PC-3 (cell line): Measurements from ENCODE around the gene ADRA2B. TPM values are rescaled to one million over a fixed set of nuclear protein-coding genes. Genes with fewer than 3 reads are reported as not detected.
A peak's percentile ranks its signal among the peaks of the same experiment; 100 is the strongest.

Source experiments
- ATAC-seq: fragments of 200-7000 bp; cut with Tn5 transposase; 2 replicates; pipeline ENCODE4 v1.9.1; 2020; ENCODE audit warnings: mild to moderate bottlenecking, moderate library complexity
- BruUV-seq: library from RNA; stranded (reverse); fragments of 400-500 nt; replicated peaks from 2 replicates; lab custom pipeline; 2021; lab: Mats Ljungman, UMichigan
- CTCF ChIA-PET: fragments of 300-600 bp; sonication (Branson Sonifier 250); formaldehyde crosslinking; loops from one replicate; lab custom pipeline; 2022; ENCODE audit warnings: antibody characterized with exemption; lab: Charles Lee
- POLR2A ChIA-PET: fragments of 300-600 bp; sonication (Branson Sonifier 250); formaldehyde crosslinking; loops from one replicate; lab custom pipeline; 2022; ENCODE audit warnings: antibody characterized with exemption; ENCODE audit not compliant: unreplicated experiment; lab: Charles Lee
- DNase-seq: peaks from one replicate; pipeline ENCODE4 v3.0.0-alpha.2; 2015
- H2AFZ ChIP-seq: fragments of 300-600 bp; sonication (generic); 2 replicates; pipeline ENCODE4 v1.6.0; 2016; ENCODE audit warnings: antibody characterized with exemption, low read length
- H3F3A ChIP-seq: fragments of 300-600 bp; sonication (generic); one replicate; pipeline ENCODE4 v1.6.0; 2017; ENCODE audit warnings: antibody characterized with exemption, low read length, control low read depth, mild to moderate bottlenecking; ENCODE audit not compliant: unreplicated experiment
- H3K27ac ChIP-seq: fragments of 300-600 bp; sonication (generic); 2 replicates; pipeline ENCODE4 v1.5.1; 2016; ENCODE audit warnings: mild to moderate bottlenecking, low read length
- H3K27me3 ChIP-seq: fragments of 300-600 bp; sonication (generic); 2 replicates; pipeline ENCODE4 v1.6.1; 2016; ENCODE audit warnings: low read length, mixed read lengths
- H3K36me3 ChIP-seq: fragments of 300-600 bp; sonication (generic); 2 replicates; pipeline ENCODE4 v1.6.1; 2016; ENCODE audit warnings: low read depth, mixed run types, low read length, mixed read lengths
- H3K4me1 ChIP-seq: fragments of 300-600 bp; sonication (generic); 2 replicates; pipeline ENCODE4 v1.5.1; 2016; ENCODE audit warnings: low read length; ENCODE audit not compliant: insufficient read depth
- H3K4me2 ChIP-seq: fragments of 300-600 bp; sonication (generic); 2 replicates; pipeline ENCODE4 v1.6.0; 2016; ENCODE audit warnings: low read length
- H3K4me3 ChIP-seq: fragments of 300-600 bp; sonication (generic); 2 replicates; pipeline ENCODE4 v1.5.1; 2016; ENCODE audit warnings: mild to moderate bottlenecking, low read length, mixed read lengths
- H3K79me2 ChIP-seq: fragments of 300-600 bp; sonication (generic); 2 replicates; pipeline ENCODE4 v1.6.1; 2017; ENCODE audit warnings: low read length, mixed read lengths
- H3K9ac ChIP-seq: fragments of 300-600 bp; sonication (generic); 2 replicates; pipeline ENCODE4 v1.6.0; 2016; ENCODE audit warnings: mild to moderate bottlenecking, low read length
- H3K9me2 ChIP-seq: fragments of 300-600 bp; sonication (generic); replicated peaks from 2 replicates; pipeline ENCODE4 v1.6.1; 2016; ENCODE audit warnings: mixed run types, low read length, mixed read lengths
- H3K9me3 ChIP-seq: fragments of 300-600 bp; sonication (generic); 2 replicates; pipeline ENCODE4 v1.6.1; 2016; ENCODE audit warnings: low read length, mixed read lengths
- H4K20me1 ChIP-seq: fragments of 300-600 bp; sonication (generic); 2 replicates; pipeline ENCODE4 v1.6.1; 2016; ENCODE audit warnings: low read length, mixed read lengths
- CTCF ChIP-seq: fragments of 300-600 bp; sonication (generic); conservative IDR thresholded peaks from 2 replicates; pipeline ENCODE4 v1.5.1; 2017; ENCODE audit warnings: antibody characterized with exemption, low read depth, mild to moderate bottlenecking, low read length
- EZH2 ChIP-seq: fragments of 300-600 bp; sonication (generic); IDR thresholded peaks from one replicate; pipeline ENCODE4 v1.6.1; 2017; ENCODE audit warnings: antibody characterized with exemption, mild to moderate bottlenecking, low read length; ENCODE audit not compliant: unreplicated experiment
- EZH2phosphoT487 ChIP-seq: fragments of 300-600 bp; sonication (generic); IDR thresholded peaks from 2 replicates; pipeline ENCODE4 v1.6.1; 2018; ENCODE audit warnings: mild to moderate bottlenecking, antibody characterized with exemption, low read length, borderline replicate concordance
- intact Hi-C: fragments of 100-400 bp; cut with micrococcal nuclease; formaldehyde crosslinking; loops from 2 replicates; pipeline ENCODE4 v1.9.0; 2023
- total RNA-seq: library from RNA; depleted of rRNA; stranded (reverse); fragments of >200 nt; gene quantifications from 2 replicates; pipeline ENCODE4 v1.2.3, GENCODE V29; 2014

The ADRA2B gene
- total RNA-seq, 1 experiment from 2014 or later: not detected

- H3F3A ChIP-seq: no peaks in the 10 kb centered on the region
- H3K9me3 ChIP-seq: no peaks in the 10 kb centered on the region
- intact Hi-C loops: no loop called here
- peak; percentile 50 for DNase-seq
- H3K4me3 ChIP-seq: no peak overlapping the region
- no peak for TF ChIP-seq EZH2
- TF ChIP-seq EZH2phosphoT487: no peak
- TF ChIP-seq CTCF: no peak
- H3K4me2 ChIP-seq: no peak overlapping the region
- no peaks in the 10 kb centered on the region for H3K27me3 ChIP-seq
- ATAC-seq: peak; percentile 40; the same call in 1 of the 2 replicates
- no peaks in the 10 kb centered on the region for H3K36me3 ChIP-seq
- BruUV-seq: no TSS peak
- no peak overlapping the region for H3K27ac ChIP-seq
- no peak overlapping the region for H3K9ac ChIP-seq
- H3K79me2 ChIP-seq: peaks cover 12% of the 10 kb centered on the region
- ChIA-PET CTCF (no interaction called here), POLR2A (no interaction called here)
- peaks cover 11% of the 10 kb centered on the region for H3K4me1 ChIP-seq
- no peaks in the 10 kb centered on the region for H3K9me2 ChIP-seq
- H4K20me1 ChIP-seq: no peaks in the 10 kb centered on the region
- no peak overlapping the region for H2AFZ ChIP-seq
Observed at GRCh38 chr2:96148410-96149217, 32.2 kb upstream of the ADRA2B start.

GRCh38 chr2:96147593-96148201, 31.3 kb upstream of the ADRA2B start:
- H3F3A ChIP-seq: no peaks in the 10 kb centered on the region
- H3K79me2 ChIP-seq: peaks cover 12% of the 10 kb centered on the region
- no peak overlapping the region for H3K4me3 ChIP-seq
- no peaks in the 10 kb centered on the region for H4K20me1 ChIP-seq
- DNase-seq: no peak
- no peaks in the 10 kb centered on the region for H3K36me3 ChIP-seq
- peaks cover 11% of the 10 kb centered on the region for H3K4me1 ChIP-seq
- TF ChIP-seq EZH2 (no peak), CTCF (no peak), EZH2phosphoT487 (no peak)
- no peaks in the 10 kb centered on the region for H3K9me2 ChIP-seq
- ChIA-PET CTCF (no interaction called here), POLR2A (no interaction called here)
- no peak for ATAC-seq
- H2AFZ ChIP-seq: no peak overlapping the region
- BruUV-seq: no TSS peak
- no peak overlapping the region for H3K4me2 ChIP-seq
- intact Hi-C loops: no loop called here
- H3K9me3 ChIP-seq: no peaks in the 10 kb centered on the region
- H3K9ac ChIP-seq: no peak overlapping the region
- no peaks in the 10 kb centered on the region for H3K27me3 ChIP-seq
- no peak overlapping the region for H3K27ac ChIP-seq
